GF-D8 (cell line): ENCODE data around the gene EXOC6B.

Experiments
- DNase-seq: peaks from one replicate; lab custom pipeline; 2025; lab: John Stamatoyannopoulos, UW

EXOC6B gene

DNA sequence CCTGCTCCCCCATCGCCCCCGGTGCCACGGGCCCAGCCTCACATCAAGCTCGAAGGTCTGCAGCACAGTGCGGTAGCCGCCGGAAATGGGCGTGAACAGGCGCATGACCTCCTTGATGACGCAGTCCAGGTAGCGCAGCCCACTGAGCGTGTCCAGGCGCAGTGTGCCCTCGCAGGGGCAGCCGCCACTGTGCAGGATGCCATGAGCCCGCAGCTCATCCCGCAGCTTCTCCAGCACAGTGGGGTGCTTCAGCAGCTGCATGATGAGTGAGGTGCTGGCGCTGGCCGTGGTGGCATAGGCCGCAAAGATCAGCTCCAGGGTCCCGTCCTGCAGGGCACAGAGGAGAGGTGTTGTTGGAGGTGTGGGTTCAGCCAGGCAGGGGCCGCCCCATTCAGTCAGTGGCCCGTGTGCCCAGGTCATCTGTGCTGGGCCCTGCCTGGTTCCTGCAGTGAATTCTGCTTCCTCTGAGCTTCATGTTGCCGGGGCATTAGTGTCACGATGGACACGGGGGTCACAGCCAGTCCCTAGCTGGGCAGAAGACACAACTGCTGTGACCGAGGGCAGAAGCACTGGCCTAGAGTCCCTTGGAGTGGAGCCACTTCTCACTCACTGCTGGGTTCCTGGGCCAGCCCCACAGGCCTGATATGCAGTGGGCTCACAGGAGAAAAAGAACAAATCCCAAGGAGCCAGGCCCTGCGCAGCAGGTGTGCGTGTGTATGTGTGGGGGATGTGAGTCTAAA, 692.7 kb downstream of the EXOC6B start:
- DNase-seq, result no peak

GRCh38 chr2:72131916-72132841, 693.7 kb downstream of the EXOC6B start:
- DNase-seq, result no peak

DNA sequence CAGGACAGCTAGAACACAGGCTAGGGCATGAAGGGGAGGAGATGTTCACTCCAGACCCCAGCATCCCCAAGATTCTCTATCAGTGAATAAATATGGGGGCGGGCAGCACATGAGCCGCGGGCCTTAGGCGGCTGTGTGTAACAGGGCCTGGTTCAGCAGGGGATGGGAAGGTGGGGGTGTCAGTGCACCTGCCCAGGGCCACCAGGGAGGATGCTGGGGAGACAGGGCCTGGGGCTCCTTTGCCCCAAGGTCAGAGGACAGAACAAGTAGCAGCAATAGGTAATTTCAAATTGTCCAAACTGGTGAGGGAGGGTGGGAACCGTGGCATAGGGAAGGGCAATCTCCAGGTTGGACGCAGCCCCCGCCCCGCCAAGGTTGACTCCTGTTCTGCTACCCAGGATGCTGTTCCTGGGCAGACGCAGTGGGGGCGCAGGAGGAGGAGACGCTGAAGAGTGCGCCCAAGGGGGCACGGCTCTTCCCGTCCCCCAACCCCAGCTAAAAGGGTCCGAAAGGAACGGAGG, 694.4 kb downstream of the EXOC6B start:
- no peak for DNase-seq

- no peak for DNase-seq
Observed at GRCh38 chr2:72130659-72131360, 695.0 kb downstream of the EXOC6B start.

- DNase-seq, result no peak
Observed at GRCh38 chr2:72129681-72130340, 696.0 kb downstream of the EXOC6B start.

- DNase-seq, result no peak
Observed at GRCh38 chr2:72128843-72129227, 697.0 kb downstream of the EXOC6B start.

DNA sequence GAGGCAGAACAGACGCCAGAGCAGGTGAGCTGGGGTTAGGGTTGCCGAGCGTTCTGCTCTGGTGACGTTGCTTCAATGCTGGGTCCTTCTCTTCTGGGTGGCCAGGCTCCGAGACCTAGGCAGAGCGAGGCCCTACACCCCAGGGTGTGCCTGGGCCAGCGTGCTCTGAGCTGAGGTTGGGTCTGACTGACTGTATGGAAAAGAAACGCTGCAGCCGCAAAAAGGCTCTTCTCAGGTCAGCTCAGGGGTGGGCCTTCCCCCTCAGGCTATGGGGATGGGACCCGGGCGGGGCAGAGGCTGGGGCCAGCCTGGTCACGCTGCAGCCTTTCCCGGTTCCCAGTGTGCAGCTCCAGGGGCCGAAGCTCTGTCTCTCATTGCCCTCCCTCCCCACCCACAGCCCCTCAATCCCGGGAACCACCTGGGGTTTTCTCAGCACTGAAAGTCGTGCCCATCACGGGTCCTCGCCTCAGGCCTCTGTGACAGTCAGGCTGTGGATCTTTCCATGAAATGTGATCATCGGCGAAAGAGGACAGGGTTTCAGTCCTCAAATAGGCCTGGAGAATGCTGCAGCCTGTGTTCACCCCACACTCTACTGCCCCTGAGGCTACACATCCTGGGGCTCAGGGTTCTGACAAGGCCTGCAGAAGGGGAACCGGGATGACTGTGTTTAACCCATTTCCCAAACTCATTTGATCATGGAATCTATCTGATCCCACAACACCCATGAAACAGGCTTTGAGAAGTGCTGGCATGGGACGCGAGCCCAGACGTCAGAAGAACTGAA, 697.6 kb downstream of the EXOC6B start:
- DNase-seq, result no peak

DNA sequence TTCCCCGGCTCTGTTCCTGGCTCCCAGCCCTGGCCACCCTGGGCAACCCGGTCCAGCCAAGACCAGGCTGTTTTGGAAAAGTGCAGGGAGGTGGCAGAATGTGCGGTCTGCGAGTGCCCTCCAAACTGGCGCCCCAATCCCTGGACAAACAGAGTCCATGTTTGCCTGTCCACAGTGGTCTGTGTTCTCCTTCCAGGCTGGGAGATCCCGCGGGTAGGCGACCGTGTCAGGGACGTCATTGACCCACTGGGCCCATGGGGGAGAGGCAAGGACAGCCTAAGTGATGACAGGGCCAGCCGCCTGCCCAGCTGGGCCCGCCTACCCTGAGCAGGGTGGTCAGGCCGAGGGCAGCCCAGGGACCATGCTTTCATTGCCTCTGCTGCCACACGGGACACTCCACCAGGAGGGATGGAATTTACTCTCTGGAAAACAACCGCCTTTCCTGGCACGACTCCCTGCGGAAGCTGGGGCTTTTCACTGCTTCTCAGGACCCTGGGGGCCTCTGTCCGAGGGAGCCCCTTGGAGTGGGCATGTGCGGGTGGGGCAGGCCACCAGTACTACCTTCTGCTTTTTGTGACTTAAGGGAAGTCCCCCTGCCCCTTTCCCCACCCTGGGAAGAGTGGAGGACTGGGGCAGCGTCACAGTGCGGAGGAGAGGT, 698.3 kb downstream of the EXOC6B start:
- DNase-seq, result no peak

DNA sequence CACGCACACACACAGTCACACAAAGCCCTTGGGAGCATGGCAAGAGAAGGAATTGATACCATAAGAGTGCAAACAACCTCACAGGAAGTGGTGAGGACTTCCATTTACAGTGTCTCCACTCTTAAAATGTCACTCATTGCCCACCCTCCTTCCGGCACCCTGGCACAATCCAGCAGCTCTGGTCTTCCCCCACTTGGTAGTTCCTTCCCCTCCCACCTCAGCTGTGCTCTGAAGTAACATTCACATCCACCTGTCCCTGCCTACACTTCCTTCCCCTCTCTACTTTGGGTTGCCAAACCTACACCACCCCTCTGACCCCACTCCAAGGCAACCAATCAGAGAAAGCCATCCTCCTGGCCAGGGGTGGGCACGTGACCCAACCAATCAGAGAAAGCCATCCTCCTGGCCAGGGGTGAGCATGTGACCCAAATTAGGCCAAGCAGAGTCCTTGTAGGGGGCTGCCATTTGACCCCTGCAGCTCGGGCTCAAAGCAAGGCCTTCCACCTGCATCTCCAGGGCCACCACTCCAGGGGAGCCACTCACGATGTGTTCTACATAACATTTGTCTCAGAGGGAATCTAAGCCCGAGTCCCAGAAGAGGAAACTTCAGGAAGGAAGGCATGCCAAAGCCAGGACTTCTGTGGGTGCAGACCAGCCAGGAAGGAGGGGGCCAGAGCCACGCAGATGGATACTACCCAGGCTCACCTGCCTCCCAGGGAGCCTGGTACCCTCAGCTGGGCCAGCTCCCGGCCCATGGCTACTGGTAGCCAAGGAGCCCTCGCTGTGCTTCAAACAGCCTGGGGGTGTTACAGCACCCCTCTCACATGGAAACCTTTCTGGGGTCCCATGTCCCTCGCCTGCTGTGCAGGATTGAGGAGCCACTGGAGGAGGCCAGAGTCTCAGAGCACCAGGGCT, 699.4 kb downstream of the EXOC6B start:
- no peak for DNase-seq
